Measurements from ENCODE around the gene MED25.

MED25 gene

GRCh38 chr19:49817964-49818648 is at the start of gene MED25:
Gene MED25, plus strand, starts transcription at chr19:49818289. Its CDS starts 53 bp downstream, at chr19:49818342.
- DNase-seq (ENCODE audit: low spot score) = peak; percentile 88

- no peak for DNase-seq (ENCODE audit: low spot score)
These were observed 47.6 kb upstream of the MED25 start for GRCh38 chr19:49770529-49770928.

- DNase-seq (ENCODE audit: low spot score) = peak; percentile 50
These were observed 46.4 kb upstream of the MED25 start for GRCh38 chr19:49771674-49772139.

GRCh38 chr19:49772850-49773432 is 45.1 kb upstream of the MED25 start:
- DNase-seq (ENCODE audit: low spot score) = no peak

- DNase-seq (ENCODE audit: low spot score) = no peak
These were observed 44.3 kb upstream of the MED25 start for GRCh38 chr19:49773663-49774350.

GRCh38 chr19:49774969-49775368 is 43.1 kb upstream of the MED25 start:
- no peak for DNase-seq (ENCODE audit: low spot score)

- no peak for DNase-seq (ENCODE audit: low spot score)
These were observed 42.2 kb upstream of the MED25 start for GRCh38 chr19:49775742-49776370.

- DNase-seq (ENCODE audit: low spot score) = no peak
These were observed 41.7 kb upstream of the MED25 start for GRCh38 chr19:49776371-49776764.

GRCh38 chr19:49779731-49780555 is 38.1 kb upstream of the MED25 start:
- DNase-seq (ENCODE audit: low spot score) = no peak

GRCh38 chr19:49780861-49781260 is 37.2 kb upstream of the MED25 start:
- DNase-seq (ENCODE audit: low spot score) = no peak

GRCh38 chr19:49781394-49781793 is 36.7 kb upstream of the MED25 start:
- DNase-seq (ENCODE audit: low spot score) = no peak

- no peak for DNase-seq (ENCODE audit: low spot score)
These were observed 35.6 kb upstream of the MED25 start for GRCh38 chr19:49782515-49782914.

- DNase-seq (ENCODE audit: low spot score) = peak; percentile 33
These were observed 31.7 kb upstream of the MED25 start for GRCh38 chr19:49786376-49786820.

GRCh38 chr19:49787746-49788145 is 30.3 kb upstream of the MED25 start:
- no peak for DNase-seq (ENCODE audit: low spot score)

GRCh38 chr19:49788857-49789256 is 29.2 kb upstream of the MED25 start:
- no peak for DNase-seq (ENCODE audit: low spot score)

GRCh38 chr19:49790866-49791265 is 27.2 kb upstream of the MED25 start:
- DNase-seq (ENCODE audit: low spot score) = no peak

GRCh38 chr19:49791776-49792445 is 26.2 kb upstream of the MED25 start:
- no peak for DNase-seq (ENCODE audit: low spot score)

GRCh38 chr19:49792829-49793560 is 25.1 kb upstream of the MED25 start:
- no peak for DNase-seq (ENCODE audit: low spot score)

- DNase-seq (ENCODE audit: low spot score) = peak; percentile 90
These were observed 24.6 kb upstream of the MED25 start for GRCh38 chr19:49793561-49793840.

- DNase-seq (ENCODE audit: low spot score) = no peak
These were observed 22.5 kb upstream of the MED25 start for GRCh38 chr19:49795615-49796014.

GRCh38 chr19:49798574-49798973 is 19.5 kb upstream of the MED25 start:
- no peak for DNase-seq (ENCODE audit: low spot score)
